ENCODE measurements around the gene LARGE1.

LARGE1 gene

GRCh38 chr22:33720166-33720878 lies 200.0 kb downstream of the LARGE1 start:
- H3K36me3 ChIP-seq (ENCODE audit: low read length) = no peaks in the 10 kb centered on the region
- no peak overlapping the region for H3K4me3 ChIP-seq (ENCODE audit: insufficient read depth, low read length, poor library complexity, severe bottlenecking)
- no peak overlapping the region for H2AFZ ChIP-seq (ENCODE audit: low read depth, low read length, severe bottlenecking)
- no peaks in the 10 kb centered on the region for H3K9me2 ChIP-seq (replicated peaks; ENCODE audit: insufficient read depth, low read length)
- H3K9me3 ChIP-seq (ENCODE audit: insufficient read depth, low read length) = no peaks in the 10 kb centered on the region
- H4K20me1 ChIP-seq (ENCODE audit: low read depth, low read length) = no peaks in the 10 kb centered on the region
- no peak overlapping the region for H3K9ac ChIP-seq (ENCODE audit: low read length)
- no peaks in the 10 kb centered on the region for H3K79me2 ChIP-seq (ENCODE audit: insufficient read depth, low read length)
- no peak overlapping the region for H3K27ac ChIP-seq (ENCODE audit: low read depth, low read length)
- no peaks in the 10 kb centered on the region for H3F3A ChIP-seq (ENCODE audit: insufficient read depth)
- H3K4me2 ChIP-seq (ENCODE audit: low read depth, low read length, poor library complexity, severe bottlenecking) = no peak overlapping the region
- no peak for TF ChIP-seq CTCF (IDR thresholded peaks at IDR 0.05; ENCODE audit: insufficient read depth, low read length, poor library complexity, severe bottlenecking)
- no peak for TF ChIP-seq EZH2phosphoT487 (conservative IDR thresholded peaks at IDR 0.05; ENCODE audit: low read length)
- H3K27me3 ChIP-seq (ENCODE audit: low read length) = no peaks in the 10 kb centered on the region

GRCh38 chr22:33717694-33718396 lies 202.4 kb downstream of the LARGE1 start:
- Histone ChIP-seq H3K27me3 (ENCODE audit: low read length) (no peaks in the 10 kb centered on the region), H3K4me3 (ENCODE audit: insufficient read depth, low read length, poor library complexity, severe bottlenecking) (no peak overlapping the region), H3K36me3 (ENCODE audit: low read length) (no peaks in the 10 kb centered on the region), H3F3A (ENCODE audit: insufficient read depth) (no peaks in the 10 kb centered on the region), H3K79me2 (ENCODE audit: insufficient read depth, low read length) (no peaks in the 10 kb centered on the region), H2AFZ (ENCODE audit: low read depth, low read length, severe bottlenecking) (no peak overlapping the region), H3K9me2 (replicated peaks; ENCODE audit: insufficient read depth, low read length) (no peaks in the 10 kb centered on the region), H3K9me3 (ENCODE audit: insufficient read depth, low read length) (no peaks in the 10 kb centered on the region), H3K27ac (ENCODE audit: low read depth, low read length) (no peak overlapping the region), H4K20me1 (ENCODE audit: low read depth, low read length) (no peaks in the 10 kb centered on the region), H3K9ac (ENCODE audit: low read length) (no peak overlapping the region), H3K4me2 (ENCODE audit: low read depth, low read length, poor library complexity, severe bottlenecking) (no peak overlapping the region)
- no peak for TF ChIP-seq CTCF (IDR thresholded peaks at IDR 0.05; ENCODE audit: insufficient read depth, low read length, poor library complexity, severe bottlenecking)

GRCh38 chr22:33715237-33715985 lies 204.9 kb downstream of the LARGE1 start:
- H3K9me2 ChIP-seq (replicated peaks; ENCODE audit: insufficient read depth, low read length) = no peaks in the 10 kb centered on the region
- H3K27ac ChIP-seq (ENCODE audit: low read depth, low read length) = no peak overlapping the region
- H3K79me2 ChIP-seq (ENCODE audit: insufficient read depth, low read length) = no peaks in the 10 kb centered on the region
- H3K9me3 ChIP-seq (ENCODE audit: insufficient read depth, low read length) = no peaks in the 10 kb centered on the region
- no peak overlapping the region for H3K4me2 ChIP-seq (ENCODE audit: low read depth, low read length, poor library complexity, severe bottlenecking)
- no peaks in the 10 kb centered on the region for H3K36me3 ChIP-seq (ENCODE audit: low read length)
- no peaks in the 10 kb centered on the region for H3K27me3 ChIP-seq (ENCODE audit: low read length)
- H3K4me3 ChIP-seq (ENCODE audit: insufficient read depth, low read length, poor library complexity, severe bottlenecking) = no peak overlapping the region
- TF ChIP-seq CTCF (IDR thresholded peaks at IDR 0.05; ENCODE audit: insufficient read depth, low read length, poor library complexity, severe bottlenecking) = no peak
- TF ChIP-seq EZH2phosphoT487 (conservative IDR thresholded peaks at IDR 0.05; ENCODE audit: low read length) = no peak
- H2AFZ ChIP-seq (ENCODE audit: low read depth, low read length, severe bottlenecking) = no peak overlapping the region
- H3F3A ChIP-seq (ENCODE audit: insufficient read depth) = no peaks in the 10 kb centered on the region
- H3K9ac ChIP-seq (ENCODE audit: low read length) = no peak overlapping the region
- no peaks in the 10 kb centered on the region for H4K20me1 ChIP-seq (ENCODE audit: low read depth, low read length)

Measured in SU-DHL-6 (cell line).